Activated T-helper 1 cell treated with anti-CD3 and anti-CD28 coated beads, Interleukin-12 subunit alpha, Interleukin-12 subunit beta, Interleukin-2, Interleukin-4 antibody, amounts not matched to agents 30 ng/mL and 10 ng/mL and 1 ng/mL, durations not matched to agents 14 hours and 24 hours and 36 hours (primary cell): Measurements from ENCODE around the gene TMEM82. TPM values are rescaled to one million over a fixed set of nuclear protein-coding genes. Genes with fewer than 3 reads are reported as not detected.

Experiments used
- DNase-seq: peaks from one replicate; pipeline ENCODE4 v3.0.0; 2021; ENCODE audit warnings: low spot score
- H3K27ac Mint-ChIP-seq: one replicate; pipeline ENCODE4 v1.8.0; 2021; ENCODE audit warnings: mild to moderate bottlenecking, mixed read lengths
- H3K27me3 Mint-ChIP-seq: one replicate; pipeline ENCODE4 v1.8.0; 2022; ENCODE audit warnings: mild to moderate bottlenecking, moderate library complexity, mixed read lengths; ENCODE audit not compliant: insufficient read depth
- H3K36me3 Mint-ChIP-seq: one replicate; pipeline ENCODE4 v1.8.0; 2021; ENCODE audit warnings: low read depth, mixed read lengths
- H3K4me1 Mint-ChIP-seq: one replicate; pipeline ENCODE4 v1.8.0; 2021; ENCODE audit warnings: low read depth, mixed read lengths
- H3K4me3 Mint-ChIP-seq: one replicate; pipeline ENCODE4 v1.8.0; 2021; ENCODE audit warnings: mild to moderate bottlenecking, moderate library complexity, mixed read lengths
- H3K9me3 Mint-ChIP-seq: one replicate; pipeline ENCODE4 v1.8.0; 2021; ENCODE audit warnings: mixed read lengths
- intact Hi-C: fragments of 100-400 bp; cut with micrococcal nuclease; formaldehyde crosslinking; loops from one replicate; pipeline ENCODE4 v1.15.1; 2024
- total RNA-seq: library from RNA; stranded (reverse); gene quantifications from 2 replicates; pipeline ENCODE4 v1.2.3, GENCODE V29; 2022

Gene TMEM82
- total RNA-seq, 1 donor from 2014 or later, result not detected

- H3K36me3 Mint-ChIP-seq, result peaks cover 16% of the 10 kb centered on the region
- no peak for DNase-seq
- no peaks in the 10 kb centered on the region for H3K27me3 Mint-ChIP-seq
- intact Hi-C loops, result no loop called here
- H3K4me3 Mint-ChIP-seq, result no peak overlapping the region
- no peak overlapping the region for H3K27ac Mint-ChIP-seq
- H3K4me1 Mint-ChIP-seq, result peaks cover 18% of the 10 kb centered on the region
- no peaks in the 10 kb centered on the region for H3K9me3 Mint-ChIP-seq
Observed at GRCh38 chr1:15707239-15707925, 34.9 kb upstream of the TMEM82 start.

- no peak overlapping the region for H3K27ac Mint-ChIP-seq
Observed at GRCh38 chr1:15708486-15709137, 33.7 kb upstream of the TMEM82 start.

DNA sequence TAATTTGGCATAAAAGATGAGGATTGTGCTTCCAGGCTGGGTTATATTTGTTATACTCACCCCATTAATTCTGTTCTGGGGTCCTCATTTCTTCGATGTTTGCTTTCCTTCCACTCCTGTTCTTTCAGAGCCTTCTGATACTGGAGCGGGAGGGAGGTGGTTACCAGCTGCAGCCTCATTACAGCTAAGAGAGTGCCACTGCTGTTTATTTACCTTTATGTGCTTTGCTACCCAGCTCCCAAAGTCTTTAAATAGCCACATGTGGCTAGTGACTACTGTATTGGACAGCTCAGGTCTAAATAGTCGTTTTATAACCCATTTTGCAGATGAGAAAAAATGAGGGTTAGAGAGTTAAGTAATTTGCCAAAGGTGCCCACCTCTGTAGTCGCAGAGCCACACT is 33.1 kb upstream of the TMEM82 start:
- no peak for DNase-seq
- intact Hi-C loops, result no loop called here
- Mint-ChIP-seq H3K27me3 (no peaks in the 10 kb centered on the region), H3K27ac (no peak overlapping the region), H3K9me3 (no peaks in the 10 kb centered on the region), H3K4me1 (peaks cover 7% of the 10 kb centered on the region), H3K36me3 (peaks cover 13% of the 10 kb centered on the region), H3K4me3 (no peak overlapping the region)

More at GRCh38 chr1:15708486-15709137, 33.7 kb upstream of the TMEM82 start:
- Mint-ChIP-seq H3K4me1 (peaks cover 14% of the 10 kb centered on the region), H3K27me3 (no peaks in the 10 kb centered on the region), H3K4me3 (no peak overlapping the region), H3K9me3 (no peaks in the 10 kb centered on the region), H3K36me3 (peaks cover 13% of the 10 kb centered on the region)
- no peak for DNase-seq
- intact Hi-C loops, result no loop called here

DNA sequence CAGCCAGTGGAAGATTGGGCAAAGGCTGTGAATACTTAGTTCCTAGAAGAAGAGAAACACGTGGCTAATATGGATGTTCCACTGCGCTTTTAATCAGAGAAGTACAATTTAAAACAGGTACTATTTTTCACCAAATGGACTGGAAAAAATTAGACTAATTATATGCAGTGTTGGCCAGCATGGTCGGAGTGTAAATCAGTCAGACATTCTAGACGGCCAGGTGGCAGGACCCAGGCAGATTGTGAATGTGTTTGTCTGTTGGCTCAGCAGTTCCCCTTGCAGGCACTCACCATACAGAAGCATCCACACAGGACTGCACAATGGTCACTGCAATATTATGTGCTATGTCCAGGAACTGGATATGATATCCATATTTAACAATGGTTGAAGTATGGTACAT is 30.1 kb upstream of the TMEM82 start:
- intact Hi-C loops, result no loop called here
- no peak for DNase-seq
- H3K36me3 Mint-ChIP-seq, result no peaks in the 10 kb centered on the region
- H3K27ac Mint-ChIP-seq, result no peak overlapping the region
- no peaks in the 10 kb centered on the region for H3K27me3 Mint-ChIP-seq
- no peak overlapping the region for H3K4me3 Mint-ChIP-seq
- H3K4me1 Mint-ChIP-seq, result no peaks in the 10 kb centered on the region
- no peaks in the 10 kb centered on the region for H3K9me3 Mint-ChIP-seq

DNA sequence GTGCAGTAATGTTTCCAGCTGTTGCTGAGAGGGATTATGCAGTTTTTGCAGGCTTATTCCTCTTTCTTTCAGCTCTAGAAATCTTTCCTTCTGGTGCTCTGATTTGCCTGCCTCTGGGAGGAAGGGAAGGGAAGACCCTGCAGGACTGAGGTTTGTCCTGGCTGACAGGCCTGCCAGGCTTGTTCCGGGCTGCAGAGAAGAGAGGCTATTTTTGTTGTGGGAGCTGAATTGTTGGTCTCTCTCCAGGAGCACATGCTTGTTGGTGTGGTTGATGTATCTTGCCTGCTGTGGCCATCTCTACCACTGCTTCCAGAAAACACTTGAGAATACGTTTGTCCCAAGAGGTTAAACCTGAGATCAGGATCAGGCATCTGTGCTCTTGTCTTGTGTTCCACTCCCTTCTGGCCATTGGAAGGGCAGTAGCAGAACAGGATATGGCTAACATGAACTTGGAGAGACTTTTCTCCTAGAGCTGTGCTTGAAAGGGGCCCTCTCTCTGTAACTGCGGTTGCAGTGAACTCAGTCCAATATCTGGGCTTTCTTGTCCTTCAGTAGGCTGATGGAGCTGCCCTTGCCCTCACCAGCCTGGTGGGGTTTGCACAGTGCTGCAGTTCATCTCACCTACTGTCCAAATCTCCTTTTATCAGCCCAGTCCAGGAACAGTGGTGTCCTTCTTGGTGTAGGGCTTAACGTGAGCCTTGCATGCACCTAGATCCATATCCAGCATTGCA is 27.7 kb upstream of the TMEM82 start:
- H3K9me3 Mint-ChIP-seq, result no peaks in the 10 kb centered on the region
- H3K27ac Mint-ChIP-seq, result peak overlapping the region; percentile 48
- intact Hi-C loops, result no loop called here
- H3K27me3 Mint-ChIP-seq, result no peaks in the 10 kb centered on the region
- H3K4me1 Mint-ChIP-seq, result no peaks in the 10 kb centered on the region
- no peak overlapping the region for H3K4me3 Mint-ChIP-seq
- H3K36me3 Mint-ChIP-seq, result peaks cover 7% of the 10 kb centered on the region
- DNase-seq, result no peak

DNA sequence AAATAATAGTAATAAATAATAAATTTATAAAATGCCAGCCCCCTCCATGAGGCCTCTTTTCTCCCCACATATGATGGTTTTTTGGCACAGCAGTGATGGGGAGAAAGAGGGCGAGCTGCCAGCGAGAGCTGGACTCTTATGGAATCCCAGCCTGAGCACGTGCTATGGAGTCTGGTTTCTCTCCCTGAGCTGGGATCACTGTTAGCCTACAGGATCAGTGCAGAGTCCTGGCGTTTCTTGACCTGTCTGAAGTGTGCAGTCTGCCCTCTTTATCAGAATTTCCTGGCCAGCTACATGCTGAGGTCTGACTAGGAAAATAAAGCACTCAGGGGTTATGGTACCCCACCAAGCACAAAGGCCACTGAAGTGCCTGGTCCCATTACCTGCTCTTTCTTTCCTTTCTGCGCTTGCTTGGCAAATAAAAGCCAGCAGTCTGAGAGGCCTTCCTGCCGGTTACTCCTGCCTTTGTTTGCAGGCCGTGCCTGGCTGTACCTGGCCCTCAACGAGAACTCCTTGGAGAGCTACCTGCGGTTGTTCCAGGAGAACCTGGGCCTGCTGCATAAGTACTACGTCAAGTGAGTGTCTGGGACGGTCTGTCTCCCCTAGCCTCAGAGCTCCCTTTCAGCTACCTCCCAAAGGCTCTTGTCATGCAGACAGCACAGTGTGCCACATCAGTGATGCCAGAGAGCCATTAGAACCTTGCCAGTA is 24.7 kb upstream of the TMEM82 start:
- Mint-ChIP-seq H3K9me3 (no peaks in the 10 kb centered on the region), H3K36me3 (peaks cover 9% of the 10 kb centered on the region), H3K4me1 (no peaks in the 10 kb centered on the region)

GRCh38 chr1:15718199-15718601 is 24.1 kb upstream of the TMEM82 start:
- intact Hi-C loops, result no loop called here
- Mint-ChIP-seq H3K4me1 (no peaks in the 10 kb centered on the region), H3K9me3 (no peaks in the 10 kb centered on the region)

More for the DNA sequence above, 24.7 kb upstream of the TMEM82 start:
- no peak overlapping the region for H3K4me3 Mint-ChIP-seq
- intact Hi-C loops, result no loop called here
- H3K27me3 Mint-ChIP-seq, result no peaks in the 10 kb centered on the region
- H3K27ac Mint-ChIP-seq, result no peak overlapping the region
- no peak for DNase-seq

GRCh38 chr1:15719381-15720120 is 22.7 kb upstream of the TMEM82 start:
- Mint-ChIP-seq H3K4me3 (no peak overlapping the region), H3K27ac (no peak overlapping the region), H3K4me1 (no peaks in the 10 kb centered on the region), H3K36me3 (peaks cover 12% of the 10 kb centered on the region), H3K9me3 (no peaks in the 10 kb centered on the region), H3K27me3 (no peaks in the 10 kb centered on the region)
- intact Hi-C loops, result no loop called here
- DNase-seq, result no peak

More at GRCh38 chr1:15718199-15718601, 24.1 kb upstream of the TMEM82 start:
- Mint-ChIP-seq H3K4me3 (no peak overlapping the region), H3K36me3 (peaks cover 12% of the 10 kb centered on the region), H3K27ac (no peak overlapping the region), H3K27me3 (no peaks in the 10 kb centered on the region)
- DNase-seq, result no peak

- no peaks in the 10 kb centered on the region for H3K9me3 Mint-ChIP-seq
- no peaks in the 10 kb centered on the region for H3K4me1 Mint-ChIP-seq
- H3K27ac Mint-ChIP-seq, result no peak overlapping the region
- no peak for DNase-seq
- no peaks in the 10 kb centered on the region for H3K27me3 Mint-ChIP-seq
- peaks cover 13% of the 10 kb centered on the region for H3K36me3 Mint-ChIP-seq
- no peak overlapping the region for H3K4me3 Mint-ChIP-seq
- intact Hi-C loops, result no loop called here
Observed at GRCh38 chr1:15720861-15721260, 21.4 kb upstream of the TMEM82 start.

DNA sequence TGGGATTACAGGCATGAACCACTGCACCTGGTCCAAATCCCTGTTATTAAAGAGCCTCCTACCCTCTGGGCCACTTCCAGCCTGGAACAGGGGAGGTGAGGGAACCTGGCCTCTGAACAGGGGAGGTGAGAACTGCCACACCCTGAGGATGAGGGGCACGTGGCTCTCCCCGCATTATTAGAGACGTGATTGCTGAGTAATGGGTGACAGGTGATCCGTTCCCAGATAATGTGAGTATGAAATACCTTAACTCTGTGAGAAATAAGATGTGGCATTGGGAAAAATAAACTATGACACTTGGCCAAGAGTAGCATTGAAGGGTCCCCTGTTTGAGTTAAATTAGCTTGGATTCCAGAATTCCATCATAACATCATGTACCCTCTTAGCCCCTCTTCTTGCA is 19.9 kb upstream of the TMEM82 start:
- Mint-ChIP-seq H3K27ac (no peak overlapping the region), H3K36me3 (peaks cover 21% of the 10 kb centered on the region), H3K9me3 (no peaks in the 10 kb centered on the region), H3K4me3 (no peak overlapping the region), H3K27me3 (no peaks in the 10 kb centered on the region), H3K4me1 (no peaks in the 10 kb centered on the region)
- intact Hi-C loops, result no loop called here
- no peak for DNase-seq

GRCh38 chr1:15722836-15723532 is 19.3 kb upstream of the TMEM82 start:
- H3K9me3 Mint-ChIP-seq, result no peaks in the 10 kb centered on the region
- no peaks in the 10 kb centered on the region for H3K4me1 Mint-ChIP-seq
- H3K36me3 Mint-ChIP-seq, result peaks cover 25% of the 10 kb centered on the region
- no peaks in the 10 kb centered on the region for H3K27me3 Mint-ChIP-seq
- intact Hi-C loops, result no loop called here
- no peak for DNase-seq
- no peak overlapping the region for H3K4me3 Mint-ChIP-seq
- no peak overlapping the region for H3K27ac Mint-ChIP-seq
